CD4-positive, alpha-beta T cell treated with Interleukin-21 for 1 hour (primary cell): ENCODE measurements around the gene CADPS2.

ENCODE experiments used
- DNase-seq: peaks from one replicate; pipeline ENCODE4 v3.0.0-alpha.2; 2020

CADPS2 gene

GRCh38 chr7:122515404-122515803 is 370.9 kb downstream of the CADPS2 start:
- DNase-seq: no peak

DNA sequence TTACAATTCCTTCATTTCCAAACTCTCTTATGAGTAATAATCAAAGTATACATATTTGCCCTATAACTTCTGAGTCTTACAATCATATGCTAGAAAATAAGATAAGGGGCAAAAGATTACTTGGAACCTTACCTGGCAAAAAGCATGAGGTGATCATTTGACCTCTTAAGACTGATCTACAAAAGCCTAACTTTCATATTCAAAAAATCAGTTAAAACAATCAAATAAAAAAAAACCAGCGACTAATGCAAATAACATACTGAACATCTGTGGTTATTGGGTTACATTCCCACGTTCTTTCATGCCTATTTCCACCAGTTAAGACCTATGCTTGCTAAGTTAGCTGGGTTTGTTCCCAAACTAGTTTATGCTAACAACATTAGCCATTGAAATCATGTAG is 375.0 kb downstream of the CADPS2 start:
- no peak for DNase-seq

- DNase-seq: no peak
Observed at GRCh38 chr7:122507591-122507990, 378.7 kb downstream of the CADPS2 start.

GRCh38 chr7:122492007-122492406 is 394.3 kb downstream of the CADPS2 start:
- no peak for DNase-seq

GRCh38 chr7:122488241-122488640 is 398.0 kb downstream of the CADPS2 start:
- no peak for DNase-seq

- no peak for DNase-seq
Observed at GRCh38 chr7:122487131-122487530, 399.1 kb downstream of the CADPS2 start.

- DNase-seq: no peak
Observed at GRCh38 chr7:122485856-122486255, 400.4 kb downstream of the CADPS2 start.

DNA sequence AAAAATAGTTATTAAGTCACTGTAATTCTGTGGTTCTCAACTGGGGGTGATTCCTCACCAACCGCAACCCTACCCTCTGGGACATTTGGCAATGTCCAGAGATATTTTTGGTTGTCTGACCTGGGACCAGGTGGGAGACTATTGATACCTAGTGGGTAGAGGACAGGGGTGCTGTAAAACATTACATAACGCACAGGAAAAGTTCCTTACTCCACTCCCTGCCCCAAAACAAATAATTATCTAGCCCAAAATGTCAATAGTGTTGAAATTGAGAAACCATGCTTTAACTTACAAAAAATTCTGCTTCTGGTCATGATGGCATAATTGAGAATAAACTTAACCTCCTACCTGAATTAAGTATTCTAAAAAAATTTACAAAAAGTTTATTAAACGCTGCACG is 404.0 kb downstream of the CADPS2 start:
- no peak for DNase-seq

- DNase-seq: no peak
Observed at GRCh38 chr7:122470859-122471258, 415.4 kb downstream of the CADPS2 start.

DNA sequence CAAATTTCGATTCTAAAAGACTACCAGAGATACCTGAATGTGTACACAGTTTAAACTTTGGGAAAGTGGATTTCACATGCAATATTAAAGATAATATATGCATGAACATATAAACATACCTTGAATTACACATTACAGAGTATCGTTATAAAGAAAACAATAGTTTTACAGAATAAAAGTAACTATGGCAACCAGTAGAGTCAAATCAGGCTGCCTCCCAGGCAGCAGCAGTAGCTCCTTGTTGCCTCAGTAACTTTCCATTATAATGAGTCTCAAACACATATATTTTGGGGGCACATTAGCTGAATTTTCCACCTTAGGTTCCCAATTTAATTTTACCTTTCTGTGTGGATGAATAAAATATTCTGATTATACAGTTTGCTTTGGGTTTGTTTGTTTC is 417.3 kb downstream of the CADPS2 start:
- DNase-seq: no peak

GRCh38 chr7:122467661-122468449 is 418.4 kb downstream of the CADPS2 start:
- no peak for DNase-seq

DNA sequence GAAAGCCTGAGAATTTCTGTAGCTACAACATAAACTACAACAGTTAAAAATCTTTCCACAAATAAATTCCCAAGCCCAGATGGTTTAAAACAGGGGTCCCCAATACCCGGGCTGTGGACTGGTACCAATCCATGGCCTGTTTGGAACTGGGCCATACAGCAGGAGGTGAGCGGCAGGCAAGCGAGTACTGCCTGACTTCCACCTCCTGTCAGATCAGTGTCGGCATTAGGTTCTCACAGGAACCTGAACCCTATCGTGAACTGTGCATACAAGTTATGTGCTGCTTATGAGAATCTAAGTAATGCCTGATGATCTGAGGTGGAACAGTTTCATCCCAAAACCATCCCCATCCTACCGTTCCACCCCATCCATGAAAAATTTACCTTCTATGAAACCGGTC is 421.0 kb downstream of the CADPS2 start:
- no peak for DNase-seq

- no peak for DNase-seq
Observed at GRCh38 chr7:122463631-122464030, 422.6 kb downstream of the CADPS2 start.

DNA sequence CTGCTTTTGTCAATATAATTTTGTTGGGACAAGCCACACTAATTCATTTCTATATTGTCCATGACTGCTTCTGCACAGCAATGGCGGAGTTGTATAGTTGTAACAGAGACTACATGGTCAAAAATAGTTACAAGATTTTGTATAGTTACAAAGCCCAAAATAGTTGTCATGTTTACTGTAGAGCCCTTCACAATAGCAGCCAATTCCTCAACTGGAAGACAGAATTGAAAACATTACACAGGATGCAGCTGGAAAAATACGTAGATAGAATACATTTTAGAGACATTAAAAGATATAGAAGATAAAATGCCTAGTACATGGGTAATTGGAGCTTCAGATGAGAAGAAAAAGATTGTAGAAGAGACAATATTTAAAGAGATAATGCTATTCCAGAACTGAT is 425.3 kb downstream of the CADPS2 start:
- DNase-seq: no peak

GRCh38 chr7:122457969-122458368 is 428.3 kb downstream of the CADPS2 start:
- DNase-seq: no peak

- no peak for DNase-seq
Observed at GRCh38 chr7:122457325-122457724, 428.9 kb downstream of the CADPS2 start.

- no peak for DNase-seq
Observed at GRCh38 chr7:122454776-122455507, 431.3 kb downstream of the CADPS2 start.

DNA sequence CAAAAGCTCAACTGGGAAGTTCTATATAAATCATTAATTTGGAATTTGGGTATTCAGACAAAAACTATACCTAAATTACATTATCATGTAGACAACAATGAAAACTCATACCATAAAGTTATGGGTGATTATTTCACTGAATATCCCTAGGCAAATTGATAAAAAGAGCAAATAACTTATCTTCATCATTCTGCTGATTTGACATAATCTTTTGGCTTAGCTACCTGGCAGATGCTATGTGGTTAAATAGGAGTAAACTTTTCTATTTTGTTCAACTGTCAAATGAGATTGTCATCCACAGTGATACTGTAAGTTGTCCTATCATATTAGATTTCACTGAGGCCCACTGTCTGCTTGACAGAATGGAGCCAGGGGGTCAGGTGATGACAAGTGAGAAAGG is 432.8 kb downstream of the CADPS2 start:
- no peak for DNase-seq

- no peak for DNase-seq
Observed at GRCh38 chr7:122448893-122449589, 437.2 kb downstream of the CADPS2 start.

GRCh38 chr7:122442929-122443328 is 443.3 kb downstream of the CADPS2 start:
- no peak for DNase-seq

- DNase-seq: no peak
Observed at GRCh38 chr7:122438492-122438891, 447.8 kb downstream of the CADPS2 start.

DNA sequence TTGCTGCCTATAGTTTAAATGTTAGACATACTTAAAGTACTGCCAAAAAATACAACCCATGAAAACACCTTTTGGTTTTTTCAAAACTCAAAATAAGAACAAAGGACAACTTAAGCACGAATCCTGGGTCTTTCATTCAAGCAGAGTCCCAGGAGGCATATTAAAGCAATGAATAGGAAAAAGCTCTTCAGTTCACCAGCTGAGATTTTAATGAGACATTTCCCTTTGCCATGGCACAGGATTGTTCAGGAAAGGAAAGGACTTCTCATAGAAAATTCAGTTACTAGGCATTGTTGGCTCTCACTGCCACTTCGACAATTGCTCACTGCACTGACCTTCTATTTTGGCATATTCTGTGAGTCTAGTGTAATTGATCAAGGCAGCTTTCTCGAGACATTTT is 448.3 kb downstream of the CADPS2 start:
- DNase-seq: no peak

- no peak for DNase-seq
Observed at GRCh38 chr7:122433765-122434164, 452.5 kb downstream of the CADPS2 start.

DNA sequence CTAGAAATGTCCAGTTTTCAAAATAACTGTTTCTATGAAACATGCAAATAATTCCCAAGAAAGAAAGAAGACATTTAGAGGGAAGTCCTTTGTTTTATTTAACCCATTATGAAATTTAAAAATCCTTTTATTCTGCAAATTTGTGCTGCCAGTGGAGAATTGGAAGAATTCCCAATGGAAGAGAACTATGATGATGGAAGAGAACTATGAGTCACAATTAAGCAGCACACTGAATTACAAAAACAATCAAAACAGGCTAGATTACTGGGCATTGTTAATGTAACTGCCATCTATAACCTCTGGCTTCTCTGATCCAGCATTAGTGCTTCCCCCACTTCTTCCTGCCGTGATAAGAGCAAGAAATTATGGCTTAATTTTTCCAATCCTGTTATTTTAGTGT is 455.6 kb downstream of the CADPS2 start:
- no peak for DNase-seq
